MM.1S (cell line): ENCODE measurements around the gene PLCH2.

Source experiments
- DNase-seq: peaks from one replicate; pipeline ENCODE4 v3.0.0-alpha.2; 2015
- H2AFZ ChIP-seq: fragments of 300-600 bp; sonication (generic); 2 replicates; pipeline ENCODE4 v1.6.0; 2016; ENCODE audit warnings: antibody characterized with exemption, low read length
- H3F3A ChIP-seq: fragments of 300-600 bp; sonication (generic); 2 replicates; pipeline ENCODE4 v1.6.1; 2016; ENCODE audit warnings: mild to moderate bottlenecking, antibody characterized with exemption, low read length, moderate library complexity, mixed read lengths; ENCODE audit not compliant: insufficient read depth
- H3K27ac ChIP-seq: fragments of 300-600 bp; sonication (generic); 2 replicates; pipeline ENCODE4 v1.5.1; 2016; ENCODE audit warnings: mild to moderate bottlenecking, low read length
- H3K27me3 ChIP-seq: fragments of 300-600 bp; sonication (generic); replicated peaks from 2 replicates; pipeline ENCODE4 v1.6.0; 2016; ENCODE audit warnings: low read length; ENCODE audit not compliant: insufficient read depth
- H3K36me3 ChIP-seq: fragments of 300-600 bp; sonication (generic); replicated peaks from 2 replicates; pipeline ENCODE4 v1.6.1; 2016; ENCODE audit warnings: mild to moderate bottlenecking, low read length, mixed read lengths; ENCODE audit not compliant: insufficient read depth
- H3K4me1 ChIP-seq: fragments of 300-600 bp; sonication (generic); 2 replicates; pipeline ENCODE4 v1.6.1; 2016; ENCODE audit warnings: low read length, mixed read lengths
- H3K4me2 ChIP-seq: fragments of 300-600 bp; sonication (generic); 2 replicates; pipeline ENCODE4 v1.6.0; 2016; ENCODE audit warnings: low read depth, low read length
- H3K4me3 ChIP-seq: fragments of 300-600 bp; sonication (generic); 2 replicates; pipeline ENCODE4 v1.5.1; 2016; ENCODE audit warnings: low read length, mixed read lengths
- H3K79me2 ChIP-seq: fragments of 300-600 bp; sonication (generic); 2 replicates; pipeline ENCODE4 v1.6.1; 2016; ENCODE audit warnings: mixed run types, low read length, mixed read lengths
- H3K9ac ChIP-seq: fragments of 300-600 bp; sonication (generic); 2 replicates; pipeline ENCODE4 v1.6.1; 2016; ENCODE audit warnings: low read length, mixed read lengths
- H3K9me2 ChIP-seq: fragments of 300-600 bp; sonication (generic); replicated peaks from 2 replicates; pipeline ENCODE4 v1.6.1; 2016; ENCODE audit warnings: mild to moderate bottlenecking, low read length, mixed read lengths; ENCODE audit not compliant: insufficient read depth
- H3K9me3 ChIP-seq: fragments of 300-600 bp; sonication (generic); replicated peaks from 2 replicates; pipeline ENCODE4 v1.6.1; 2016; ENCODE audit warnings: mild to moderate bottlenecking, low read length, mixed read lengths; ENCODE audit not compliant: insufficient read depth
- H4K20me1 ChIP-seq: fragments of 300-600 bp; sonication (generic); 2 replicates; pipeline ENCODE4 v1.6.1; 2016; ENCODE audit warnings: mild to moderate bottlenecking, low read length, moderate library complexity, mixed read lengths; ENCODE audit not compliant: insufficient read depth
- EZH2 ChIP-seq: fragments of 300-600 bp; sonication (generic); optimal IDR thresholded peaks from 2 replicates; pipeline ENCODE3; 2017; ENCODE audit warnings: low read depth, mild to moderate bottlenecking, antibody characterized with exemption, low read length, mixed read lengths
- EZH2phosphoT487 ChIP-seq: fragments of 300-600 bp; sonication (generic); IDR thresholded peaks from 2 replicates; pipeline ENCODE4 v1.6.1; 2018; ENCODE audit warnings: antibody characterized with exemption, low read length
- TF ChIP-seq, protein P1 (sequence below): fragments of 300-600 bp; sonication (generic); IDR thresholded peaks from 2 replicates; pipeline ENCODE4 v1.5.1; 2016; ENCODE audit warnings: antibody characterized with exemption, low read length, mixed read lengths

PLCH2 gene

DNA sequence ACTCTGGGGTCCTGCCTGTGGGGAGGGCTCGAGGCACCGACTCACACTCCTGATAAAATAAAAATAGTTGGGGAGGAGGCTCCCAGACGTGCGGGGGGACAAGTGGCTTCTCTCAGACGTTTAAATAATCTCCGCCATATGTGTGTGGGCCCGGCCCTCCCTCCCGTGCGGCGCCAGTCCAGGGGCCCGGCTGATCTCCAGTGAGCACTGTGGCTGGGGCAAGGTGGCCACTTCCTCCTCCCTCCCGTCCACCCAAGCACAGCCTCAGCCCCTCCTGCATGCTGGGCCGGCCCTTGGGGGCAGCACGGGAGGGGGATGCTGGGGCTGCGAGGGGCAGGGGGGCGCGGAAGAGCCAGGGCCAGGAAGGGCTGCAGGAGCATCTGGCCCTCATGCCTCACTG, 4.0 kb upstream of the PLCH2 start:
- Histone ChIP-seq H3K9ac (no peak overlapping the region), H3K4me2 (no peak overlapping the region), H3K27me3 (peaks cover 89% of the 10 kb centered on the region), H3K36me3 (no peaks in the 10 kb centered on the region), H3K9me3 (no peaks in the 10 kb centered on the region), H4K20me1 (no peaks in the 10 kb centered on the region), H3K4me3 (no peak overlapping the region), H3K4me1 (no peaks in the 10 kb centered on the region), H3F3A (no peaks in the 10 kb centered on the region), H3K79me2 (no peaks in the 10 kb centered on the region), H2AFZ (no peak overlapping the region), H3K9me2 (no peaks in the 10 kb centered on the region), H3K27ac (no peak overlapping the region)
- no peak for DNase-seq
- TF ChIP-seq EZH2: no peak
- TF ChIP-seq, protein P1, sequence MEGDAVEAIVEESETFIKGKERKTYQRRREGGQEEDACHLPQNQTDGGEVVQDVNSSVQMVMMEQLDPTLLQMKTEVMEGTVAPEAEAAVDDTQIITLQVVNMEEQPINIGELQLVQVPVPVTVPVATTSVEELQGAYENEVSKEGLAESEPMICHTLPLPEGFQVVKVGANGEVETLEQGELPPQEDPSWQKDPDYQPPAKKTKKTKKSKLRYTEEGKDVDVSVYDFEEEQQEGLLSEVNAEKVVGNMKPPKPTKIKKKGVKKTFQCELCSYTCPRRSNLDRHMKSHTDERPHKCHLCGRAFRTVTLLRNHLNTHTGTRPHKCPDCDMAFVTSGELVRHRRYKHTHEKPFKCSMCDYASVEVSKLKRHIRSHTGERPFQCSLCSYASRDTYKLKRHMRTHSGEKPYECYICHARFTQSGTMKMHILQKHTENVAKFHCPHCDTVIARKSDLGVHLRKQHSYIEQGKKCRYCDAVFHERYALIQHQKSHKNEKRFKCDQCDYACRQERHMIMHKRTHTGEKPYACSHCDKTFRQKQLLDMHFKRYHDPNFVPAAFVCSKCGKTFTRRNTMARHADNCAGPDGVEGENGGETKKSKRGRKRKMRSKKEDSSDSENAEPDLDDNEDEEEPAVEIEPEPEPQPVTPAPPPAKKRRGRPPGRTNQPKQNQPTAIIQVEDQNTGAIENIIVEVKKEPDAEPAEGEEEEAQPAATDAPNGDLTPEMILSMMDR: no peak
- TF ChIP-seq EZH2phosphoT487: no peak

DNA sequence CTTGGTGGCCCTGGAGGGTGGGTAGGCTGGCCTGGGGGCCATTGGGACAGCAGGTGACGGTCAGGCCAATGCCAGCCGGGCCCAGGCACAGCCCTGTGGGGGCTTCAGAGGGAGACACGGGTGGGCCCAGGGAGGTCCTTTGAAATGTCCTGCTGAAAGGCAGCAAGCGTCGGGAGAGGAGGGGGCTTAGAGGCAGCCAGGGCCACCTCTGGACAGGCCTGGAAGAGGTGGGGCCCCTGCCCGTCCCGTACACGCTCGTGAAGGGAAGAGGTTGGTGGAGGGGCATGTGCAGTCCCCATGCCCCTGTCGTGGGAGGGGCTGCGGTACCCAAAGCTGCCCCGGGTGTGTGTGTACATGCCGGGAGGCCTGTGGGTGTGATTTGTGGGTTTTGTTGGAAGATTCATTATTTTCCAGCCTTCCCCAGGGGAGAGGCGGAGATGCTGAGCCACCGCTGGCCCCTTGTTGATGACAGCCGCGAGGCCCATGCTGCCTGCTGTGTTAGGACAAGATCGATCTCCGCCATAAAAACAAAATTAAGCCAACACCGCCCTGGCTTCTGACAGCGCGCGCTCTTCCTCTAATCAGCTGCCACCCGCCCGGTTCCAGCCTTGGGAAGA, 3.4 kb upstream of the PLCH2 start:
- Histone ChIP-seq H4K20me1 (no peaks in the 10 kb centered on the region), H3K36me3 (no peaks in the 10 kb centered on the region), H3K27me3 (peaks cover 94% of the 10 kb centered on the region), H3F3A (no peaks in the 10 kb centered on the region), H3K27ac (no peak overlapping the region), H3K4me3 (no peak overlapping the region), H3K79me2 (no peaks in the 10 kb centered on the region), H3K9ac (no peak overlapping the region), H3K4me2 (no peak overlapping the region), H3K9me3 (no peaks in the 10 kb centered on the region), H2AFZ (no peak overlapping the region), H3K4me1 (no peaks in the 10 kb centered on the region), H3K9me2 (no peaks in the 10 kb centered on the region)
- DNase-seq: no peak
- TF ChIP-seq EZH2: no peak
- TF ChIP-seq, protein P1: no peak

DNA sequence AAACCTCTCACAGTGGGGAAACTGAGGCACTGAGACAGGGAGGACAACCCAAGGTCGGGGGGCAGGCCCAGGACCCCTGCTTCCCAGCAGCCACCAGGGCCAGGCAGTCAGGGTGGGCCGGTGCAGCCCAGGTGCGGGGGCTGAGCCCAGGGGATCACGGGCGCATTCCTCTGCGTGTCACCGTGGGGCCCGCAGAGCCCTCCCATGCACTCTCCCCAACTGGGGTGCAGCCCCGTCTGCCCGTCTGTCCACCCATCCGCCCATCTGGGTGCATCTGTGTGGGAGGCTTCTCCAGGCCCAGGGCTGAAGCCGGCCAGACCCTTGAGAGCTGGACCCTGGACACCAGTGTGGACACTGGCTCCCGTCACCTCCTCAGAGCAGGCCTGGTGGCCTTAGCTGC, 2.9 kb upstream of the PLCH2 start:
- no peak for TF ChIP-seq EZH2phosphoT487
- TF ChIP-seq EZH2: no peak
- TF ChIP-seq, protein P1: no peak
- Histone ChIP-seq H3K9ac (no peak overlapping the region), H3K9me2 (no peaks in the 10 kb centered on the region), H3K36me3 (no peaks in the 10 kb centered on the region), H3K79me2 (no peaks in the 10 kb centered on the region), H4K20me1 (no peaks in the 10 kb centered on the region), H3K27me3 (peaks cover 98% of the 10 kb centered on the region), H3K27ac (no peak overlapping the region), H2AFZ (no peak overlapping the region), H3K9me3 (no peaks in the 10 kb centered on the region), H3F3A (no peaks in the 10 kb centered on the region), H3K4me1 (no peaks in the 10 kb centered on the region), H3K4me3 (no peak overlapping the region), H3K4me2 (no peak overlapping the region)
- no peak for DNase-seq
